ENCODE results near the gene BAG5.
"Not testable (repeated sequence)": the region's sequence is repeated elsewhere in the genome, so short reads cannot be mapped to it uniquely, and the experiment has no call there.

Gene BAG5

DNA sequence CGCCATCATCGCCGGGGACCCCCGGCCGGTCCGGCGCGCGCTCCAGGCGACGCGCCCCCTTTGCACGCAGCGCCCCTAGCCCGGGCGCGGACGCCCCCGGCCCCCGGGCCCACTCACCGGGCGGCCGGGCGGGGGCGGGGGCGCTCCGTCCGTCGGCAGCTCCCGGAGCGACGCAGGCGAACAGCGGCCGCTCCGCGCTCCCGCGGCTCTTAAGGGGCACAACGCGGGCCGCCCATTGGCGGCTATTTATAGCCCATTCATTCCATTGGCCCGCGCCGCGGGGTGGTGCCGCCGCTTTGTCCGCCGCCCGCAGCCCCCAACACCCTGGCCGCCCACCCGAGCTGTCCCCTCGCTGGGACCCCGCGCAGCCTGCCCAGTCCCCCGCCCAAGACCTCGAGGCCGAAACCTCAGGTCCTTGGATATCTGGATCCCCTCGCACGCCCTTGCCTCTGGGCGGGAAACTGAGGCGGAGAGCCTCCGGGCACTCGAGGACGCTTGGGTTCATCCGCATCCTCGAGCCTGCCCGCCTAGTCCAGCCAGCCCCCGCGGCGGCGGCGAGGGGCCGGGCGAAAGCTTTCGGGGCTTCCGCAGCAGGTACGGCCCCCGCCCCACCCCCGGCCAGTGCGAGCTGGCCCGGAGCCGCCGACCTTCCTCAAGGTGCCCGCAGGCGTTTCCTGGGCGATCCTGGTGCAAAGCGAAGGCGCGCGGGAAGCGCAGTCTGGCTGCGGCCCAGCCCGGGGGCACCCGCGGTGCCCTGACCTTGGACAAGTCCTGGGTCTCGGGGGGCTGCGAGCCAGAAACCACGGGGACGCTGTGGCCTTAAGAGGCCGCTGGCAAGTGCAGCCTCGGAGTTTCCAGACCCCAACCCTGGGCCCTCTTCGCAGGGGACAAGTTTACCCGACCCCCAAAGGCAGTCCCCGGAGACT lies 39.5 kb downstream of the BAG5 start, which contains the start of gene CKB:
CKB (minus strand) TSS at position 182 of the 926 bp plus-strand sequence. CDS start 337 bp downstream, outside the sequence.
- no peak for DNase-seq (ENCODE audit: low read depth)

GRCh38 chr14:103521951-103522563 lies 40.4 kb downstream of the BAG5 start:
- DNase-seq (ENCODE audit: low read depth), result no peak

- no peak for DNase-seq (ENCODE audit: low read depth)
These were observed 41.0 kb downstream of the BAG5 start for GRCh38 chr14:103521438-103521950.

GRCh38 chr14:103520657-103521437 lies 41.6 kb downstream of the BAG5 start:
- no peak for DNase-seq (ENCODE audit: low read depth)

- no peak for DNase-seq (ENCODE audit: low read depth)
These were observed 42.2 kb downstream of the BAG5 start for GRCh38 chr14:103520269-103520656.

DNA sequence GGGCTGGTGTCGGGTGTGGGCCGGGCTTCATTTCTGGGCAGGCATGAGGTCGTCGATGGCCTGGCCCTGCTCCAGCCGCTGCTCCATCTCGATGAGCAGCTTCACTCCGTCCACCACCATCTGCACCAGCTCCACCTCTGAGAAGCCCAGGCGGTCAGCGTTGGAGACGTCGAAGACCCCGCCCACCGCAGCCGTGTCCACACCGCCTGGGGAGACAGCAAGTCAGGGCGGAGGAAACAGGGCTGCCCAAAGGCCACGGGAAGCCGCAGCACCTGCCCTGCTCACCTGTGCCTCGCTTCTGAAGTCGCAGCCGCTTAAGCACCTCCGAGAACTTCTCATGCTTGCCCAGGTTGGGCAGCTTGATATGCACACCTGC lies 42.6 kb downstream of the BAG5 start:
- no peak for DNase-seq (ENCODE audit: low read depth)

DNA sequence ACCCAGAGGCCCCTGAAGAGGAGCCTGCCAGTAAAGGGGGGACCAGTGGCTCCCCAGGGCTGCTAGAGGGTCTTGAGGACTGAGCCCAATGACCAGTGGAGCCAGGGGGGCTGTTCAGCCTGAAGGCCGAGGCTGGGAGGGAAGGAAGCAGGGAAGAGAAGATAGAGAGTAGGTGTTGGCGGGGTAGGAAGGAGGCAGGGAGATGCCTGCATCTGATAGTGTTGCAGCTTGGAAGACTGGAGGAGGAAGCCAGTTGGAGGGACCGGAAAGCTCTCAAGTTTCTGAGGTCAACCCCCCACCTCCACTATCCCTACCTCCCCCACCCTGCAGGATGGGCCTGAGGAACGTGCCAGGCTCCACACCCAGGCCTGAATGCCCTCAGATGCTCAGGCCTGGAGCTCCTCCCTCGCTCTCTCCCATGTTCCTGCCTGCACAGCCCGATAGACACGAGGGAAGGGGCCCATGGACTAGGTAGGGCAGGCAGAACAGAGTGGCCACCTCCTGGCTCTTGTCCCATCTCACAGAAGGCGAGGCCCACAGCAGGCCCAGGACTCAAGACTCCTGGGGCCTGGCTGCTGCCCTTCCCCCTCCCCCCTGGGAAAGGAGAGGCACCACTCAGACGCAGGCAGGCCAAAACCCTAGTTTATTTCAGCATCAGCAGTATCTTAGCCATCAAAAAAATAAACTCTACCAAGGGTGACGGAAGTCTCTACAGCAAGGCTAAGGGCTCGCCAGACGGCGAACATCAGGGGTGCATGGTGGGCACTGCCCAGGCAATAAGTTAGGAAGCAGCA lies 43.2 kb downstream of the BAG5 start:
- no peak for DNase-seq (ENCODE audit: low read depth)

- peak; percentile 34 for DNase-seq (ENCODE audit: low read depth)
These were observed 43.9 kb downstream of the BAG5 start for GRCh38 chr14:103518422-103519042.

- no peak for DNase-seq (ENCODE audit: low read depth)
These were observed 44.6 kb downstream of the BAG5 start for GRCh38 chr14:103517721-103518421.

DNA sequence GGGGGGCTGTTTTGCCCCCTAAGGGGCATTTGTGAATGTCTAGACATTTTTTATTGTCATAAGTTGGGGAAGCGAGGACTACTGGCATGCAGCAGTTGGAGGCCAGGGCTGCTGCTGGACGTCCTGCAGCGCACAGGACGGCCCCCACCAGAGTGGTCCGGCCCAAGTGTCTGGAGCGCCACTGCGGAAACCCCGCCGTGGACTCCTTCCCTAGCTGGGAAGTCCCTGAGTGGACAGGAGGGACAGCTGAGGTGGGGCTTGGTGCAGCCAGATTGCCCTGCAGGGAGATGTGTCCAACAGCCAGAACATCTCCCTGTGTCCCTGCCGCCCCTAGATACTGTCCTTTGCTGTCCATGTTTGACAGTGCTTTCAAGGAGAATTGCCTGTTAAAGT lies 45.3 kb downstream of the BAG5 start:
- no peak for DNase-seq (ENCODE audit: low read depth)

GRCh38 chr14:103516426-103517173 lies 45.9 kb downstream of the BAG5 start:
- DNase-seq (ENCODE audit: low read depth), result no peak

- DNase-seq (ENCODE audit: low read depth), result no peak
These were observed 47.6 kb downstream of the BAG5 start for GRCh38 chr14:103514596-103515421.

- DNase-seq (ENCODE audit: low read depth), result no peak
These were observed 49.5 kb downstream of the BAG5 start for GRCh38 chr14:103512701-103513611.

DNA sequence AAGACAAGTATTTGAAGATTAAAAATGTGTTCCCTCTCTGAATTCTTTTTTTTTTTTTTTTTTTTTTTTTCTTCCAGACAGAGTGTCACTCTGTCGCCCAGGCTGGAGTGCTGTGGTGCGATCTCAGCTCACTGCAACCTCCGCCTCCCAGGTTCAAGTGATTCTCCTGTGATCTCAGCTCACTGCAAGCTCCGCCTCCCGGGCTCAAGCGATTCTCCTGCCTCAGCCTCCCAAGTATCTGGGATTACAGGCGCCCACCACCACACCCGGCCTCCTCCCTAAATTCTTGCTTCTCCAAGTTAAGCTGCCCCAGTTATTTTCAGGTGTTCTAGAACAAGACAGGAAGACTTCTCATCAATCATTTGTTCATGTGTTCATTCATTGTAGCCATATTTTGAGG lies 50.3 kb downstream of the BAG5 start:
- not testable (repeated sequence) for DNase-seq (ENCODE audit: low read depth)

DNA sequence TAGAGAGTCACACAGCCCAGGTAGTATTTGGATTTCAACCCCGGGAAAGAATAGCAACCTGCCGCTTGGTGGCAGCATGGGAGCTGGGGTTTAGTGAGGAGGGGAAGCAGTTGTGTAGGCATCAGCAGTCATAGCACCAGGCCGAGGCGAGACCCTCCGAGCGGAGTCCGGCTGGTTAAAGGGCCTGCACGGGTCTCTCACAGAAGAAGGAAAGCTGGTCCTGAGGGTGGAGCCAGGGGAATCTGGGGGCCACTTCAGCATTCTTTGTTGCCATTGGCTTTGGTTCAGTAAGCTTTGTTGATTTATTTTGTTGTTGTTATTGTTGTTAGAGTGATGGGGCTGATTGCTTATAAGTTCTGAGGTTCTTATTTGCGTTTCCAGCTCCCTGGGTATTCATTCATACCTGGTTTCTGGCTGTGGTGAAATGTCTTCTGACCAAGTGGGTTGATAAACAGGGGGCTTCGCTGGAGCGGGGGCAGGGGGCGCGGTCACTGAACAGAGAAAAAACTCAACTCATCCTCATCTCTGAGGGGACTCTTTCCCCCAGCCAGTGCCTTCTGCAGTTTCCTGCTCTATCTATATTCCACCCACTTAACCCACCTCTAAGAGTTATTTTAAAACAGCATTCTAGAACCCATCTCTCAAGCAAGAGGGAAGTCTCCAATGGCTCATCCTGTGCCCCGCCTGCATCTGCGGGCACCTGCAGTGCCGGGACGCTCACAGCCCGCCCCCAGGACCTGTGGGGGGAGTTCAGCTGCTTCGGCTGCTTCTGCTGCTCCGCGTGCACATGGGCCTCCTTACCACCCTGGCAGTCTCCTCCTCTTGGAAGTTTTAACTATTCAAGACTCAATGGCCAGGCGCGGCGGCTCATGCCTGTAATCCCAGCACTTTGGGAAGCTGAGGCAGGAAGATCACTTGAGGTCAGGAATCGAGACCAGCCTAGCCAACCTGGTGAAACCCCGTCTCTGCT lies 51.4 kb downstream of the BAG5 start:
- DNase-seq (ENCODE audit: low read depth), result no peak
